ENCODE measurements around the gene HLA-C.

GRCh38 chr6:31307669-31308049 lies 35.8 kb upstream of the HLA-C start:
- no peak for TF ChIP-seq POLR2AphosphoS5 (IDR thresholded peaks at IDR 0.05; ENCODE audit: insufficient read depth, low read depth, low read length)
- TF ChIP-seq CTCF (IDR thresholded peaks at IDR 0.05; ENCODE audit: extremely low read depth in 1 of 2, insufficient read depth in 1 of 2, low read depth in 1 of 2, low read length in 2 of 2), result no peak
- no peak for TF ChIP-seq POLR2A (IDR thresholded peaks at IDR 0.05; ENCODE audit: low read depth, low read length)

Measured in endothelial cell of umbilical vein (primary cell).